ENCODE results near the gene TYRO3.

TYRO3 gene

GRCh38 chr15:41603941-41604911 is 45.2 kb downstream of the TYRO3 start:
- peak; percentile 82 for DNase-seq (ENCODE audit: low spot score)
- no peak overlapping the region for H3K27ac ChIP-seq (ENCODE audit: poor library complexity, severe bottlenecking)
- no peaks in the 10 kb centered on the region for H3K27me3 ChIP-seq (ENCODE audit: insufficient read depth, poor library complexity, severe bottlenecking)
- TF ChIP-seq CTCF (IDR thresholded peaks at IDR 0.05; ENCODE audit: poor library complexity, severe bottlenecking), result peak; percentile 97
- H3K4me3 ChIP-seq (ENCODE audit: severe bottlenecking), result no peak overlapping the region
- H3K36me3 ChIP-seq (ENCODE audit: low read depth), result no peaks in the 10 kb centered on the region
- peaks cover 6% of the 10 kb centered on the region for H3K4me1 ChIP-seq (ENCODE audit: insufficient read depth, poor library complexity, severe bottlenecking)
- ATAC-seq (ENCODE audit: low read depth), result peak; percentile 82
- no peaks in the 10 kb centered on the region for H3K9me3 ChIP-seq (ENCODE audit: severe bottlenecking)

GRCh38 chr15:41605566-41605965 is 46.6 kb downstream of the TYRO3 start:
- ATAC-seq (ENCODE audit: low read depth), result no peak

GRCh38 chr15:41606997-41607396 is 48.0 kb downstream of the TYRO3 start:
- TF ChIP-seq CTCF (IDR thresholded peaks at IDR 0.05; ENCODE audit: poor library complexity, severe bottlenecking), result no peak
- Histone ChIP-seq H3K27ac (ENCODE audit: poor library complexity, severe bottlenecking) (no peak overlapping the region), H3K36me3 (ENCODE audit: low read depth) (no peaks in the 10 kb centered on the region), H3K4me3 (ENCODE audit: severe bottlenecking) (no peak overlapping the region), H3K27me3 (ENCODE audit: insufficient read depth, poor library complexity, severe bottlenecking) (no peaks in the 10 kb centered on the region), H3K9me3 (ENCODE audit: severe bottlenecking) (no peaks in the 10 kb centered on the region), H3K4me1 (ENCODE audit: insufficient read depth, poor library complexity, severe bottlenecking) (peaks cover 8% of the 10 kb centered on the region)
- DNase-seq (ENCODE audit: low spot score), result no peak
- peak; percentile 67 for ATAC-seq (ENCODE audit: low read depth)

More at GRCh38 chr15:41605566-41605965, 46.6 kb downstream of the TYRO3 start:
- DNase-seq (ENCODE audit: low spot score), result no peak
- H3K4me3 ChIP-seq (ENCODE audit: severe bottlenecking), result no peak overlapping the region
- H3K4me1 ChIP-seq (ENCODE audit: insufficient read depth, poor library complexity, severe bottlenecking), result peaks cover 8% of the 10 kb centered on the region
- no peaks in the 10 kb centered on the region for H3K27me3 ChIP-seq (ENCODE audit: insufficient read depth, poor library complexity, severe bottlenecking)
- no peak for TF ChIP-seq CTCF (IDR thresholded peaks at IDR 0.05; ENCODE audit: poor library complexity, severe bottlenecking)
- no peaks in the 10 kb centered on the region for H3K9me3 ChIP-seq (ENCODE audit: severe bottlenecking)
- no peaks in the 10 kb centered on the region for H3K36me3 ChIP-seq (ENCODE audit: low read depth)
- no peak overlapping the region for H3K27ac ChIP-seq (ENCODE audit: poor library complexity, severe bottlenecking)

- ATAC-seq (ENCODE audit: low read depth) (no peak), DNase-seq (ENCODE audit: low spot score) (no peak)
- no peaks in the 10 kb centered on the region for H3K27me3 ChIP-seq (ENCODE audit: insufficient read depth, poor library complexity, severe bottlenecking)
- TF ChIP-seq CTCF (IDR thresholded peaks at IDR 0.05; ENCODE audit: poor library complexity, severe bottlenecking), result no peak
- H3K4me1 ChIP-seq (ENCODE audit: insufficient read depth, poor library complexity, severe bottlenecking), result peaks cover 8% of the 10 kb centered on the region
- no peaks in the 10 kb centered on the region for H3K36me3 ChIP-seq (ENCODE audit: low read depth)
- no peak overlapping the region for H3K4me3 ChIP-seq (ENCODE audit: severe bottlenecking)
- no peak overlapping the region for H3K27ac ChIP-seq (ENCODE audit: poor library complexity, severe bottlenecking)
- H3K9me3 ChIP-seq (ENCODE audit: severe bottlenecking), result no peaks in the 10 kb centered on the region
Observed at GRCh38 chr15:41609123-41609522, 50.1 kb downstream of the TYRO3 start.

- peak; percentile 35; the same call in 1 of the 3 replicates for ATAC-seq (ENCODE audit: low read depth)
- Histone ChIP-seq H3K4me1 (ENCODE audit: insufficient read depth, poor library complexity, severe bottlenecking) (peaks cover 3% of the 10 kb centered on the region), H3K27me3 (ENCODE audit: insufficient read depth, poor library complexity, severe bottlenecking) (no peaks in the 10 kb centered on the region), H3K27ac (ENCODE audit: poor library complexity, severe bottlenecking) (no peak overlapping the region), H3K36me3 (ENCODE audit: low read depth) (no peaks in the 10 kb centered on the region), H3K4me3 (ENCODE audit: severe bottlenecking) (no peak overlapping the region), H3K9me3 (ENCODE audit: severe bottlenecking) (no peaks in the 10 kb centered on the region)
- DNase-seq (ENCODE audit: low spot score), result no peak
- TF ChIP-seq CTCF (IDR thresholded peaks at IDR 0.05; ENCODE audit: poor library complexity, severe bottlenecking), result no peak
Observed at GRCh38 chr15:41610048-41610447, 51.0 kb downstream of the TYRO3 start.

Data from RWPE2 (cell line).